Astrocyte (in vitro differentiated cells and primary cell): ENCODE data around the gene R3HCC1L.

Experiments used
- EZH2 ChIP-seq: IDR thresholded peaks from 2 replicates; pipeline ENCODE4 v1.6.1; 2012; ENCODE audit warnings: mild to moderate bottlenecking, low read length, inconsistent platforms; ENCODE audit not compliant: insufficient read depth
- TF ChIP-seq, protein P1 (sequence below): IDR thresholded peaks from 2 replicates; pipeline ENCODE4 v1.5.1; 2011; ENCODE audit warnings: low read depth, mild to moderate bottlenecking, inconsistent platforms, low read length, moderate library complexity; ENCODE audit not compliant: insufficient read depth

GRCh38 chr10:98259606-98260315 lies 125.3 kb downstream of the R3HCC1L start:
- TF ChIP-seq, protein P1, sequence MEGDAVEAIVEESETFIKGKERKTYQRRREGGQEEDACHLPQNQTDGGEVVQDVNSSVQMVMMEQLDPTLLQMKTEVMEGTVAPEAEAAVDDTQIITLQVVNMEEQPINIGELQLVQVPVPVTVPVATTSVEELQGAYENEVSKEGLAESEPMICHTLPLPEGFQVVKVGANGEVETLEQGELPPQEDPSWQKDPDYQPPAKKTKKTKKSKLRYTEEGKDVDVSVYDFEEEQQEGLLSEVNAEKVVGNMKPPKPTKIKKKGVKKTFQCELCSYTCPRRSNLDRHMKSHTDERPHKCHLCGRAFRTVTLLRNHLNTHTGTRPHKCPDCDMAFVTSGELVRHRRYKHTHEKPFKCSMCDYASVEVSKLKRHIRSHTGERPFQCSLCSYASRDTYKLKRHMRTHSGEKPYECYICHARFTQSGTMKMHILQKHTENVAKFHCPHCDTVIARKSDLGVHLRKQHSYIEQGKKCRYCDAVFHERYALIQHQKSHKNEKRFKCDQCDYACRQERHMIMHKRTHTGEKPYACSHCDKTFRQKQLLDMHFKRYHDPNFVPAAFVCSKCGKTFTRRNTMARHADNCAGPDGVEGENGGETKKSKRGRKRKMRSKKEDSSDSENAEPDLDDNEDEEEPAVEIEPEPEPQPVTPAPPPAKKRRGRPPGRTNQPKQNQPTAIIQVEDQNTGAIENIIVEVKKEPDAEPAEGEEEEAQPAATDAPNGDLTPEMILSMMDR = no peak
- no peak for TF ChIP-seq EZH2
